GM03348 (cell line): ENCODE data around the gene UBE2J2.
A peak's percentile ranks its signal among the peaks of the same experiment; 100 is the strongest.

Source experiments
- DNase-seq: peaks from one replicate; pipeline ENCODE4 v3.0.0; 2012; ENCODE audit warnings: low spot score

UBE2J2 gene

DNA sequence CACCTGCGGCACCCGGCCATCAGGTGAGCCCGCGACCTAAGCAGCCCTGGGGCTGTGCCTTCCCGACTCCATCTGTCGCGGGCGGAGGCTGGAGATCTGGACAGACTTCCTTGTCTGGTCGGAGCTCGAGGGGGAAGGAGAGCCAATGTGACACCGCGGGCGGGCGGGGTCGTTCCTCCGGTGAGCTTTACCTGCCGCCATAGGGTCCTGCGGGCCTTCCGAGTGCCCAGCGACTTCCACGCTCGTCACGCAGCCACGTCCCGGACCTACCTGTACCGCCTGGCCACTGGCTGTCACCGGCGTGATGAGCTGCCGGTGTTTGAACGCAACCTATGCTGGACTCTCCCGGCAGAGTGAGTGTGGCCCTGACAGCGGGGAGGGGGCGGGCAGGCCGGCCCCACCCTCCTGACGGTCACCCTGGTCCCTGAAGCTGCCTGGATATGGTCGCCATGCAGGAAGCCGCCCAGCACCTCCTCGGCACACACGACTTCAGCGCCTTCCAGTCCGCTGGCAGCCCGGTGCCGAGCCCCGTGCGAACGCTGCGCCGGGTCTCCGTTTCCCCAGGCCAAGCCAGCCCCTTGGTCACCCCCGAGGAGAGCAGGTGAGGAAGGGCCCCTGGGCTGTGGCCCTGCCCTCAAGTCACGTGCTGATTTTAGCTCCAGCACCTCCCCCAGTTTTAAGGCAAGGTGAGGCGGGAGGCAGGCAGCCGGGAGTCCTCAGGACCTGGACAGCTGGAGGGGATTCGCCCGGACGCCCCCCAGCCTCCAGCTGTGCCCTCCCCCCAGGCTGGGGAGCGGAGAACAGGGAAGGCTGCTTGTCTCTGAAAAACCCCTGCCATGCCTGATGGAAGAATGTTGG is 35.8 kb upstream of the UBE2J2 start:
- DNase-seq, result no peak

DNA sequence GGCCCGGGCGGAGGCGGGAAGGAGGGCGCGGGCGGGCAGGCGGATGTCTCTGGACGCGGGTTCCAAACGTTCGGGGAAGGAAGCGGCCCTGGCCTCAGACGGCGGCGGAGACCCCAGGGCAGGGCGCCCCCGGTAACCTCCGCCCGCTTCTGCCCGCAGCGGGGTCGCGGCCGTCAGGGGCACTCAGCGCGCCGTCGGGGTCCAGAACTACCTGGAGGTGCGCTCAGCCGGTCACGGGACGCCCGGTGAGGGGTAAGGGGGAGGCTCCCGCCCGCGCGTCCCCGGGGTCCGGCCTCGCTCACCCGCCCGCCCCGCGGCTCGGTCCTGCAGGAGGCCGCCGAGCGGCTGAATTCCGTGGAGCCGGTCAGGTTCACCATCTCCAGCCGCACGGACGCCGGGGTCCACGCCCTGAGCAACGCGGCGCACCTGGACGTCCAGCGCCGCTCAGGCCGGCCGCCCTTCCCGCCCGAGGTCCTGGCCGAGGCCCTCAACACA is 35.1 kb upstream of the UBE2J2 start:
- DNase-seq, result peak; percentile 35

DNA sequence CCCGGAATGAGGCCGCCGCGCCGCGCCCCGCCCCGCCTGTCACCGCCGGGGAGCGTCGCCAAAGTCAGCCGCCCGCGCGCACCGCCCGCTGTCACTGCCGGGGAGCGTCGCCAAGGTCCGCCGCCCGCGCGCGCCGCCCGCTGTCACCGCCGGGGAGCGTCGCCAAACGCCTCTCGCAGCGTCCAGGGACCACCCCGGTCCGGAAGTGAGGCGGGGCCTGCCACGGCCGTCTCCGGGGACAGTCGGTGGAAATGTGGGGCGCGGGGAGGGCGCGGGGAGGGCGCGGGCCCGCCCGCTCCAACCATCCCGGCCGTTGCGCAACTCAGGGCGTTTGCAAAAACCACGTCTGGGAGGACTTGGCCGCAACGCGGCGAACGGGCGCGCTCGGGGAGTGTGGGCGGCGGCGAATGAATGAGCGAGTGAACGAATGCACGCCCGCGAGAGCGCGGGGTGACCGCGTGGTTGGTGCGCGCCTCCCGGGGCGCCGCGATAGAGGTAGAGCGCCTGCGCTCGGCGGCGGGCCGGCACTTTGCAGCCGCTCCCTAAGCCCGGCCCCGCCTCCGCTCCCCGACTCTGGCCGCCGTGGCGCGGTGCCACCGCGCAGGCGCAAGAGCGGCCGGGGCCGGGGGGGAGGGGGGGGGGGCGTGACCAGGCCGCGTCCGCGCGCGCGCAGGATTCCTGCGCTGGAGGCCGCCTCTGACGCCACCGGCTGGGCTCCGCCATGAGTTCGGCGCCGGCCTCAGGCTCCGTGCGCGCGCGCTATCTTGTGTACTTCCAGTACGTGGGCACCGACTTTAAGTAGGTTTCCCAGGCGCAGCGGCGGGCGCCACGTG is 34.5 kb upstream of the UBE2J2 start, which contains the start of the genes ACAP3 and PUSL1:
TSS of gene ACAP3 (minus strand) at position 8 of the 833 bp plus-strand sequence. CDS start 115 bp downstream, outside the sequence.
TSS of gene PUSL1 (plus strand) at position 675 of the 833 bp plus-strand sequence. CDS start at position 722, 47 bp downstream.
- DNase-seq, result peak; percentile 100

DNA sequence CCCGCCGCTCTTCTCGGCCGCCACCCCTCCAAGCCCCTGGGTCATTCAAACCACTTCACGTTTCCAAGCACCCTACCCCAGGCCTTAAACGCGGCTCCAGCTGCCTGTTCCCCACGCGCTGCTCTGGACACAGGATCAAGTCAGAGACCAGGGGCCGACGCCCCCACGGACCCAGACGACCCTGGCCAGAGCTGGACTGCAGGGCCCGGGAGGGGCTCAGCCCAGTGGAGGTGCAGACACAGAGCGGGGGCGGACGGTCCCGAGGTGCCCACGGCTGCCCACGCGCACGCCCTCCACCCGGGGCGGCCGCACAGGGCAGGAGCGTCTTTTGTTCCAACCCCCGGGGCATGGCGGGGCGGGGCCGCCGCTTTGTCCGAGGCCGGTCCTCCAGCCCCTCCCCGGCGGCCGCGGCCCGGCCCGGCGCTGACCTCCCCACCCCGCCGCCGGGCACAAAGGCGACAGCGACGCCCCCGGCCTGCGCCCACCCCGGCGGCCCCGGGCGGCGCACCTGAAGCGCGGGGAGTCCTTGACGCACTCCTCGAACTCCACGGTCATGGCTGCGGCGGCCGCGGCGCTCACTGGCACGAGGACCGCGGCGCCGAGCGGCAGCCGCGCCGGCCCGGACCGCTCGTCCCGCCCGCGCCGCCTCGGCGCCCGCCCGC is 33.7 kb upstream of the UBE2J2 start:
- peak; percentile 73 for DNase-seq

- no peak for DNase-seq
Observed at GRCh38 chr1:1306661-1307260, 33.1 kb upstream of the UBE2J2 start.

GRCh38 chr1:1306070-1306660 is 32.5 kb upstream of the UBE2J2 start:
- peak; percentile 40 for DNase-seq

DNA sequence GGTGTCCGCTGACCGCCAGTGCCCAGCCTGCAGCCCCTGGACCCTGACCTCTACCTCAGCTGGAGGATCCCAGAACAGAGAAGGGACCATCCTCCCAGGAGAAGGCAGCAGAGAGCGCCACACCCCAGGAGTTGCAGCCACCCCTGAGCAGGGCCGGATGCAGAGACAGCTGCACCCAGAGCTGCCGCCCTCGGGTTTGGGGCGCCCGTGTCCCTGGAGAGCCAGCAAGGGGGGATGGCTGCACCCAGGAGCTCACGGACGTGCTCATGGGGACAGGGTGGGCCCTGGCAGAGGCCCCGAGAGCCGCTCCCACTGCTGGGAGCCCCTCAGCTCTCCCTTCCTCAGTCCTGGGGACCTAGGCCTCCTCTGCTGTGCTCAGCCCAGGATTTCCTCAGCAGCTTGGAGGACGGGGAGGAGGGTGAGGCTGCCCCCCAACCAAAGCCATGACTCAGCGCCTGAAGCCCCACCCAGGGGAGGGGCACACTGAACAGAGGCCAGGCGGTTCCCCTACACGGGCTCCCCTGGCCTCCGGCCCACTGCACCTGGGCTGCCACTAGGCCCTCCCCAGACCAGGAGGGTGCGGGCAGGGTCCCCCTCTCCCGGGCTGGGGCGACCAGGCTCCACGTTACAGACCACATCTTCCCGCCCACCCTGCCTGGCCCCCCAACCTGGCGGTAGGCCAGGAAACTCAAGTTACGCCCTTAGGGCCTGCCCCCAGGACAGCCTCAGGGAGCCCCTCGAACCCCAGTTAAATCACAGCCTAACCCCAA is 31.8 kb upstream of the UBE2J2 start:
- peak; percentile 87 for DNase-seq

DNA sequence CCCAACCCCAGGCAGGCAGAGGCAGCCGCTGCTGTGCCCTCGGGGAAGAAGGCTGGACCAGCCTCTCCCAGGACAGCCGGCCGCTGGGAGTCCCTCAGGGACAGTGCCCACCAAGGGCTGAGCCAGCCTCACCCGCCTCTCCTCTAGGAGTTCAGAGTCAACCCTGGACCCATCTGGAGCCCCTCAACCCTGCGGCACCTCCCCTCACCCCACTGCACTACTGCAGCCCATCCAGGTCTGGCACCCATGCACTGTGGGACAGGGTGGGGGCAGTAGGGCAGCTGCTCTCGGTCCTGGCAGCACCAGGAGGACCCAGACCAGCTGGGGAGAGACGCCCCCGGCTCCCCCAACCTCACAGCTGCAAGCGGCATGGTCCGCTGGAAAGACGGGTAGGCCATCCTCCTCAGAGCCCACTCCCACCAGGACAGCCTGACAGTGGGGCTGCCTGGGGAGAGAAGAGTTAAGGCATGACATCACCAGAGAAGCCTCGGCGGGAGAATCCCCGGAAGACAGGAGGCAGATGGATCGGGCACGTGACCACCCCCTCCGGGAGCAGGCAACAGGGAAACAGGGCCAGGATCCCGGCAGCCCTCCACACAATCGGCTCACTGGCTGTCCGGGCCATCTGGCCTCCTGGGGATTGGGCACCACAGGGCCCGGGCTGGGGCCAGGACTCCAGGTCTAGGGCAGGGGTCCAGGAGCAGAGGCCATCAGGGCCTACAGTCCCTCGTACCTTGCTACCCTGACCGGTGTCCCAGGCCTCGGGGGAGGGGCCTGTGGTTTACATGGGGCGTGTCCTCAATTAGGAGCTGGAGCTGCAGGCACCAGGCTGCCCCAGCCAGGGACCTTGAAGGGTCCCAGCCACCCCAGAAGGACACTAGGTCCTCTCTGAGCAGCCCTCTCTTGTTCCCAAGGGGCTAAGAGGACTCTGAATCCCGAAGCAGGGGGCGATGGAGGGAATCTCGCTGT is 31.0 kb upstream of the UBE2J2 start:
- peak; percentile 89 for DNase-seq

DNA sequence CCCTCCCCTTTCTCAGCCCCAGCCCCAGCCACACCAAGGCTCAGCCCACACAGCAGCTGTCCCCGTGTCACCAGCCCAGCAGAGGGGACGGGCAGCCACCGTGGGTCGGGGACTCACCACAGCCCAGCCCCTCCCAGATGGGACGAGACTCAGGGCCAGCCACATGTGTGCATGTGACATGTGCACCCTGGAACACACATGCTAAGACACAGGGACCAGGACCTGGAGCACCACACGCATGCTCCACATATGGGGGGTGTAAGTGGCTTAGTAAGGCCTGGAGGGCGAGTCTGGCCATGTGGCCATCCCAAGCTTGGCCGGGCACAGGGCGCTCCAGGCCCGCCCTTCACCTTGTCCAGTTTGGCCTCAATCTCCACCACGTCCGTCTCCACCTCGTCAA is 30.1 kb upstream of the UBE2J2 start:
- no peak for DNase-seq

GRCh38 chr1:1302951-1303509 is 29.4 kb upstream of the UBE2J2 start:
- DNase-seq, result no peak

DNA sequence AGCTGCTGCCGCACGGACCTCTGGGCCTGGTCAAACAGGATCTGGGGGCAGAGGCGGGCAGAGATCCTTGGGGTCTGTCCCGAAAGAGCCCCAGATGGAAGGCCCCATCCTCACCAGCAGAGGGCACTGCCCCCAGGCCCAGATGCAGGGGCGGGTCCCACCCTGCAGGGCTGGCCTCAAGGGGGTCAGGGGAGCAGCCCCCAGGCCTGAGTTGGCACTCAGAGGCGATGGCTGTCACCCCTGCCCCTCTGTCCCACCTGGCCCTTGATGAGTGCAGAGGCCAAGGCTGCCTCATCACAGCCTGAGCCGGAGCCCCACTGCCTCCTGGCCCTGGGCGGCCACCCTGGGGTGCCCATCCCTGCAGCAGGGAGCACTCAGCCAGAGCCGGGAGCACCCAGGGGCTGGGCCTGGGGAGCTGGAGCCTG is 28.4 kb upstream of the UBE2J2 start:
- no peak for DNase-seq

GRCh38 chr1:1300352-1300739 is 26.7 kb upstream of the UBE2J2 start:
- no peak for DNase-seq

- no peak for DNase-seq
Observed at GRCh38 chr1:1299686-1300351, 26.2 kb upstream of the UBE2J2 start.

DNA sequence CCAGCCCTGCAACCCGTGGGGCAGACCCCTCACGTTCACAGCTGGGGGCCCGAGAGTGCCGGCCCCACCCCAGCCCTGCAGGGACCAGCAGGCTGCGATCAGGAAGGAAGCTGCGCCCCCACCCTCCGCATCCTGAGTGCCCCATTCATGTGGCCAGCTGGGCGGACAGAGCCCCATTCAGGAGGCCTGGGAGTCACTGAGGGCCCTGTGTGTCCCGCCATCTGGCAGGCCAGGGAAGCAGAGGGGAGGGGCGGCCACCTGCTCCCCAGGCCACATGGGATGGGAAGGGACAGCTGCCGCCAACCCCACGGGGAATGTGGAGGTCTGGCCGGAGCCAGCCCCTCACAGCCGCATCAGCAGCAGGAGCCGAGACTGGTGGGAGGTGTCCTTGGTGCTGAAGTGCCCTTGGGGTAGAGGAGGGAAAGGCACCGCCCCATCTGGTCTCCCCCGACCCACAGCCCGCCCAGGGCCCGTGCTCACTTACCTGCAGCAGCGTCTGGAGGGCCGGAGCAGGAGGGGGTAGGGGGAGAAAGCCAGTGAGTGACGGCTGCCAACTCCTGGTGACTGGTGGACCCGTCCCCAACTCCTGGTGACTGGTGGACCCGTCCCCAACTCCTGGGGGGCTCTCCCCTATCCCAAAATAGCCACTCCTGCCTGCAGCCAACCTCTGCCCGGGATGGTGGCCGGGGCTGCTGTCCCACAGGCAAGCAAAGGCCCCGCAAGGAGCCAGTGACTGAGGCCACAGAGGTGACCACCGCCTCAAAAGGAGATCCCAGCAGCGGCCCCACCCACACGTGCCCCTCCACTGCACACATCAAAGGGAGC is 25.4 kb upstream of the UBE2J2 start:
- DNase-seq, result no peak

DNA sequence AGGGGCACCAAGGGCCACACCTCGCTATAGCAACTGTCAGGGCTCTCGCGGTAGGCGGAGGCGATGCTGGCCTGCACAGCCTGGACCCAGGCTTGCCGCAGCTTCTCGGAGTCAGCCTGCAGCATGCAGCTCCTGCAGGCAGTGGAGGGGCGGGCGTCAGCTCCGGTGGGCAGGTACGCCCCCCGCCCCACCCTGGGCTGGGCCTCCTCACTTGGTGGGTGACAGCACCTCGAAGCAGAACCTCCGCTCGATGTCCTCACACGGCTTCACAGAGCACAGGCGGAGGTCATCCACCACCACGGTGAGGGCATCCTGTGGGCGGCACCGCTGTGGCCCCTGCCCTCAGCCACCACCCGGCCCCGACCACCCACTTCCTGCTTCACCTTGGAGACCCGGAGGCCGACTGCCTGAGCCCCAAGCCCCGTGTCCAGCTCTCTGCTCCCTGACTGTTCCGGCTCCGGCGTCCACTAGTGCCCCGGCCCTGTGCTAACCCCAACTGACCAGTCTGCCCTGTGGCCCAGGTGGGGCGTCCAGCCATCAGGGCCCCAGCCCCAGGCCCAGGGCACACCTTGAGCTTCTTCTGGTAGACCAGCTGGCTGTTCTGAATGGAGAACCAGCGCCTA is 24.3 kb upstream of the UBE2J2 start:
- no peak for DNase-seq

GRCh38 chr1:1296070-1297061 is 22.7 kb upstream of the UBE2J2 start:
- no peak for DNase-seq
